WI38 (cell line): Measurements from ENCODE around the gene PLXND1.

Experiments
- H3K4me3 ChIP-seq: 2 replicates; pipeline ENCODE4 v1.5.1; 2011; ENCODE audit warnings: low read depth, mild to moderate bottlenecking, control low read depth, low read length
- TF ChIP-seq, protein P1 (sequence below): IDR thresholded peaks from 2 replicates; pipeline ENCODE4 v1.5.1; 2012; ENCODE audit warnings: low read depth, mild to moderate bottlenecking, control low read depth, low read length

The PLXND1 gene

DNA sequence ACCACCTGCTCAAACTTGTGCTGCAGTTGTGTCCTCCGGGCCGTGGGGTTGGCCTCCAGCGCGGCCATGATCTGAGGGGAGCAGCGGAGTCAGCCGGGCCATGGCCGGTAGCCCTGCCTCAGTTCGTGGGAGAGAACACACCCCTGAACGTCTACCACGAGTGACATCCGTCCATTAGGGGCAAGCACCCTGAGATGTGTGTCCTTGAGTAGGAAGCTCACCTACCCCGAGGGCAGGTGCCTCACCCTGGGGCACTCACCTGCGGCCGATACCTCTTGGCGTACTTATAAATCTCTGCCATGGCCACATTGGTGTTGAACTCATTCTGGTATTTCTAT is 50.1 kb downstream of the PLXND1 start:
- H3K4me3 ChIP-seq: no peak overlapping the region
- TF ChIP-seq, protein P1, sequence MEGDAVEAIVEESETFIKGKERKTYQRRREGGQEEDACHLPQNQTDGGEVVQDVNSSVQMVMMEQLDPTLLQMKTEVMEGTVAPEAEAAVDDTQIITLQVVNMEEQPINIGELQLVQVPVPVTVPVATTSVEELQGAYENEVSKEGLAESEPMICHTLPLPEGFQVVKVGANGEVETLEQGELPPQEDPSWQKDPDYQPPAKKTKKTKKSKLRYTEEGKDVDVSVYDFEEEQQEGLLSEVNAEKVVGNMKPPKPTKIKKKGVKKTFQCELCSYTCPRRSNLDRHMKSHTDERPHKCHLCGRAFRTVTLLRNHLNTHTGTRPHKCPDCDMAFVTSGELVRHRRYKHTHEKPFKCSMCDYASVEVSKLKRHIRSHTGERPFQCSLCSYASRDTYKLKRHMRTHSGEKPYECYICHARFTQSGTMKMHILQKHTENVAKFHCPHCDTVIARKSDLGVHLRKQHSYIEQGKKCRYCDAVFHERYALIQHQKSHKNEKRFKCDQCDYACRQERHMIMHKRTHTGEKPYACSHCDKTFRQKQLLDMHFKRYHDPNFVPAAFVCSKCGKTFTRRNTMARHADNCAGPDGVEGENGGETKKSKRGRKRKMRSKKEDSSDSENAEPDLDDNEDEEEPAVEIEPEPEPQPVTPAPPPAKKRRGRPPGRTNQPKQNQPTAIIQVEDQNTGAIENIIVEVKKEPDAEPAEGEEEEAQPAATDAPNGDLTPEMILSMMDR: no peak

DNA sequence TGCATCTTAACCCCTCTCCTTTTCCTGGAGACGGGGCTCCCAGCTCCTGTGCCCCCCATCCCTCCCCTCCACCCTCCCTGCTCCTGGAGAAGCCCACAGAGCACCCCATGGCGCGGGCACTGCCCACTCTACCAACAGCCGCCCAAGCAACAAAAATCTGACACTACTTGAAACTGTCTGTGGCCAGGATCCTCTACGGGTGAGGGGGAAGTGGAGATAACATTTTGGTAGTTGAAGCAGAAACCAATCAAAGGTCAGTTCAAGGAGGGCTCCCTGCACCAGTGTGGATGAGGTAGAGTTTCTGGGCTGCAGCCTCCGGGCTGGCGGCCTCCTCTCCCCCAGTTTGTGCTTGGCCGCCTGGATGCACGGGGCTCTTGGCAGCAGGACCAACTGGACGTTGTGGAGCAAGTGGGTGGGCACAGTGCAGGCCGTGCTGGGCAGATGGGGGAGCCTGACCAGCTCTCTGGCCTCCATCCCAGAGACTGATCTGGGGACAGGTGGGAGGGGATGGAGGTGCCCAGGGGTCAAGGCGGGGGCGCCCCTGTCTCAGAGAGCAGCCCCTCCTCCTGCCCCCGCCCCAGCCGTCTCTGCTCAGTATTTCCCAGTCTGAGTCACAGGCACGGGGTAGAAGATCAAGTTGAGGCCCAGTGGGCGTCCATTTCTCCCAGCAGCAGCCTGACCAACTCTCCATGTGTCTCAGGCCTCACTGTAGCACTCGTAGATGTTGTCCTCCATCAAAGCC is 50.7 kb downstream of the PLXND1 start:
- TF ChIP-seq, protein P1: no peak
- no peak overlapping the region for H3K4me3 ChIP-seq

DNA sequence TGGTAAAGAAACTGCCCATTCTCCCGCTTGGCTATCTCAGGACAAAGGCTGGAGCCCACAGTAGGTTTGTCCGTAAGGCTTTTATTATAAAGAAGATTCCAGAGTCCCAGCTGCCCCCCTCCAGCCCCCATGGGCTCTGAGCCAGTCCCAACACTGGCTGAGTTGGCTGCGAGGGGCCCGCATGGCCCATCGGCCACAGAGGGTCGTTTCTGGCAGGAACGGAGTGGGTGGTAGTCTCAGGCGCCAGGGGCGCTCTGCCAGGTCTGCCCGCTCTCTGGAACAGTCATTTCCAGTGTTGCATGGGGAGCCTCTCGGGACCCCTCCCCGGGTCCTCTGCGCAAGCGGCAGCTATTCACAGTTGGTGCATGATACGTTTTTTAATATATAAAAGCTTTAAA is 51.3 kb downstream of the PLXND1 start:
- no peak overlapping the region for H3K4me3 ChIP-seq
- TF ChIP-seq, protein P1: no peak

DNA sequence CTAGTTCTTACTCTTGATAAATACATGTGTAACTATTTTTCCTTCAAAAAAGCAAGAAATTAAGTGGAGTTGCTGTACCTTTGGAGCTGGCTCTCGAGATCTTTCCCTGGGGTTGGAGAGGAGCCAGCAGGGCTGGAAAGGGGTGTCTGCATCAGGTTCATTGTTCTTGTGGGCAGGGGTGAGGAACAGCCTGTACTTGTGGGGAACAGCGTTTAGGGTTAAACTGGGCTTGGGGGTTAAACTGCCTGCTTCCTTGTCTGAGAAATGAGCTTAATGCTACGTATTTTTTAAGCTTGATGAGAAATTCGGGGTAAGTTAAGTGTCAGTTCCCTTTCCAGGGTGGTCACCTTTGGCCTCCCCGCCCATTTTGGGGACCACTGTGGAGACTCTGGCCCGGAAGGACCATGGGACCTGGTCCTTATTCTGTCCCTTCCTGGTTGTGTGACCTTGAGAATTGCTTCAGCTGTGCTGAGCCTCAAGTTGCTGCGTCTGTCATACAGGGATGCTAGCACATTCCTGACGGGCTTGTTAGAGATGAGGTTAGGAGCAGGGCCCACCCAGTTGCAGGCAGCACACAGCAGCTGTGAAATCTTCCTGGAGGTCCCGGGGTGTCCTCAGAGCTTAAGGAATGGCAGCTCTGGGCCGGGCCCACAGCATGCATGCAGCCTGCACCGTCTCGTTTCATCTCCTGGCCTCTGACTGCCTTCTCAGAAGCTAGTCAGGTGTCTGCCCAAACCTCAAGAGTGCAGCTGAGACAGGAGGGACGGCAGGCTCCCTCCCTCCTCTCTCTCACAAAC is 51.9 kb downstream of the PLXND1 start:
- TF ChIP-seq, protein P1: no peak
- H3K4me3 ChIP-seq: no peak overlapping the region

DNA sequence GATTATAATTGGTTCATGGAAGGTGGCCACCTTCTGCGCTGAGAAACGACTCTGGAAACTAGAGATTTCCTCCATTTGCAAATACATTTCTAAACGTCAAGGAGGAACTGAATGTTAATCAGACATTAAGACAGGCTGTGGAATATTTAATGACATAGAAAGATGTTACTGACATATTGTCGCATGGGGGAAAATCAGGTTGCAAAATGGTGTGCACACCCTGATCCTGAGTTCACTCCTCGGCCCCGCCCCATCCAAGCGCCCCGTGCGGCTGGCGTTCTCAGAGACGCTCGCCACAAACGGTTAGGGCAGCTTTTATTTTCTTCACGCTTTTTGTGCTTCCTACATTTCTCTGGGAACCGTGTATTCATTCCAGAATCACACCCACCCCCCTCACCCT is 52.8 kb downstream of the PLXND1 start:
- no peak overlapping the region for H3K4me3 ChIP-seq
- TF ChIP-seq, protein P1: no peak

DNA sequence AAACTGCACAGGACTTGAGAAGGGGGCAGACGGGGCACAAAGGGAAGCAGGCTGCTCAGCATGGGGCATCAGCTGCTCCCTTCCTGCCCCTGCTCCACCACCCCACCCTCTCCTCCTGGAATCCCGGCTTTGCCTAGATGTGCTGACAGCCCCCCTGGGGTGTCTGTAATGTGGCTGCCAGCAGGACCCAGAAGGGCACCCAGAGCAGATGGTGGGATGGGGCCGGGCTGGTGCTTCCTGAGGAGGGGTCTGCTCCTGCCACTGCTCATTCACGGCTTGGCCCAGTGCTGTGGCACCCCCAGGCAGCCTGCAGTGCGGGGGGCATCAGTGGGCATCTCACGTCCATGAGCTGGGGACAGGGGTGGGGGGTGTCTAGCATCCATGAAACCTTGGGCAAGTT is 53.3 kb downstream of the PLXND1 start:
- TF ChIP-seq, protein P1: no peak
- H3K4me3 ChIP-seq: no peak overlapping the region

DNA sequence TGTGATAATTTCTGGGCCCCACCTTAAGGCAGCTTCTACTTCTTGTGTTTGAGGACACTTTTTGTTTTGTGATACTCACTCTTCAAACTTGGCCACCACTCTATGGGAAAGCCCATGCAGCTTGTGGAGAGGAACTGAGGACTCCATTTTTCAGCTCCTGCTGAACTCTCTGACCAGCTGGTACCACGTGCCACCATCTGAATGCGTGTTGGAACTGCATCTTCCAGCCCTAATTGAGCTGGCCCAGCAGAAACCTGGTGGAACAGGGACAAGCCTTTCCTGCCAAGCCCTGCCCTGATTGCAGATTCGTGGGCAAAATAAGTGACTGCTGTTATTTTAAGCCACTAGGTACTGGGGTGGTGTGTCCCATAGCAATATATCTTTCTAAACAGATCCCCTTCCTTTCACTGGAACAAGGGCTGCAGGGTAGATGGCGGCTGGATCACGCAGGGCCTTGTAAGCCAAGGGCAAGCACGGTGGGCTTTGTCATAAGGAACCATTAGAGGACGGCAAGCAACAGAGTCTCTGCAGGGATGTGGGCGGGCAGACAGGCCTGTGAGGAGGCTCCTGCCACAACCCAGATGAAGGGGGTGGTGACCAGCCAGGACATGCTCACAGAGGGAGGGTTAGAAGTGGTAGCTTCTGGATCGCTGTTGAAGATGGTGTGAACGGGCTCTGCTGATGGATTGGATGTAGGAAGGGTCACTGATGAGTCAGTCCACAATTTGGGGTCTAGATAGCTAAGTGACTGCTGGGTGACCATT is 54.0 kb downstream of the PLXND1 start:
- TF ChIP-seq, protein P1: no peak
- no peak overlapping the region for H3K4me3 ChIP-seq
